Eye (tissue), 1 donor: ENCODE measurements around the gene IGDCC3.

Experiments used
- DNase-seq: peaks from one replicate; pipeline ENCODE4 v3.0.0-alpha.2; 2015

The IGDCC3 gene

GRCh38 chr15:65318870-65319356 lies 58.9 kb downstream of the IGDCC3 start:
- peak; percentile 95 for DNase-seq

DNA sequence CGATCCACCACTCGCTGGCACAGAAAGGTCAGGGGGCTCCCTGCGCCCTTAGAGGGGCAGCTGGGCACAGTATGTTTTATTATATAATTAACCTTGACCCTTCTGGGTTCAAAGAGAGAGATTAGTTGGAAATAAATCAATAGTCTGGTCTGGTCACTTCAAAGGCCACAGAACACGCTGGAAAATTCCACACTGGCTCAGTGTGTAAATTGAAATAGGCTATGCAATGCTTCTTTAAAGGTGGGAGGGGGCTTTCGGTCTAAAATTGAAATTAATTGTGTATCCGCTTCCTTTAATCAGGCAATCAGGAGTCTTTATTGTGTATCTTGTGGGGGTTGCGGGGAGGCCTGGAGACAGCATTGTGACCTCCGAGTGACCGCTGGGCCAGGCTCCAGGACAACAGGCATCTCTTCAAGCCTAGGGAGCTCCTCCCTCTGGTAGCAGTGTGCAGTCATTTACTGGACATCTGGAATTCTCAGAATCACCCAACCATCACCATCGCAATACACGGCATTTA lies 65.3 kb downstream of the IGDCC3 start:
- DNase-seq = peak; percentile 81

DNA sequence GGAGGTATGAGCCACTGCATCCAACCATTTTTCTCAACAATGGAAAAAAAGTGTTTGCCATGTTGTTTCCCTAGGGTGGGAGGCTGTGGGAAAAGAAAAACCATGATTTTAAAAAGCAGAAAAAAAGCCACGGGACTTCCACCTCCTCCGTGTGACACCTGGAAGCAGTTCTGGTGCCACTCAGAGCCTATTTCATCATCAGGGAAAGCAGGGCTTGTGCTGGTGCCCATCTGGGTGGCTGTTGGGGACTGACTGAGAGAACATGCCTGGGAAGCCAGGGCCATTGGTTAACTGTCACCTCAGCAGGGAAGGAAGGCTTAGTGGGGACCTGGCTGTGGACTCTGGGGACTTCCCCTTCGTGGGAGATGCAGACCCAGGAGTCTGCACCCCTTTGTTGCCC lies 66.0 kb downstream of the IGDCC3 start:
- no peak for DNase-seq

DNA sequence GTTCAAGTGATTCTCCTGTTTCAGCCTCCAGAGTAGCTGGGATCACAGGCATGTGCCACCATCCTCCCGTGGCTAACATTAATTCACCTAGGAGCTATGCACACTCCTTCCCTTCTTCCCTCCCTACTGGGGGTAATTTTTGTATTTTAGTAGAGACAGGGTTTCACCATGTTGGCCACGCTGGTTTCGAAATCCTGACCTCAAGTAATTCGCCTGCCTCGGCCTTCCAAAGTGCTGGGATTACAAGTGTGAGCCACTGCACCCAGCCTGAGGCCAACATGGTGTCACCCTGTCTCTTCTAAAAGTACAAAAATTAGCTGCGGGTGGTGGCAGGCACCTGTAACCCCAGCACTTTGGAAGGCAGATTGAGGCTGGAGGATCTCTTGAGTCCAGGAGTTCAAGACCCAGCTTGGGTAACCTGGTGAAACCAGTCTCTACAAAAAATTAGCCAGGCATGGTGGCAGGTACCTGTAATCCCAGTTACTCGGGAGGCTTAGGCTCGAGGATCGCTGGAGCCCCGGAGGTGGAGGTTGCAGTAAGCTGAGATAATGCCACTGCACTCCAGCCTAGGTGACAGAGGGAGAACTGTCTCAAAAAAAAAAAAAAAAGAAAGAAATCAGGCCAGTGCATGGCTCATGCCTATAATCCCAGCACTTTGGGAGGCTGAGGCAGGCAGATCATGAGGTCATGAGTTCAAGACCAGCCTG lies 67.2 kb downstream of the IGDCC3 start:
- DNase-seq = no peak

- DNase-seq = no peak
Observed at GRCh38 chr15:65309882-65310418, 67.9 kb downstream of the IGDCC3 start.

GRCh38 chr15:65307978-65308377 lies 69.8 kb downstream of the IGDCC3 start:
- DNase-seq = no peak

- no peak for DNase-seq
Observed at GRCh38 chr15:65306551-65306950, 71.3 kb downstream of the IGDCC3 start.

- DNase-seq = no peak
Observed at GRCh38 chr15:65305776-65306175, 72.0 kb downstream of the IGDCC3 start.

DNA sequence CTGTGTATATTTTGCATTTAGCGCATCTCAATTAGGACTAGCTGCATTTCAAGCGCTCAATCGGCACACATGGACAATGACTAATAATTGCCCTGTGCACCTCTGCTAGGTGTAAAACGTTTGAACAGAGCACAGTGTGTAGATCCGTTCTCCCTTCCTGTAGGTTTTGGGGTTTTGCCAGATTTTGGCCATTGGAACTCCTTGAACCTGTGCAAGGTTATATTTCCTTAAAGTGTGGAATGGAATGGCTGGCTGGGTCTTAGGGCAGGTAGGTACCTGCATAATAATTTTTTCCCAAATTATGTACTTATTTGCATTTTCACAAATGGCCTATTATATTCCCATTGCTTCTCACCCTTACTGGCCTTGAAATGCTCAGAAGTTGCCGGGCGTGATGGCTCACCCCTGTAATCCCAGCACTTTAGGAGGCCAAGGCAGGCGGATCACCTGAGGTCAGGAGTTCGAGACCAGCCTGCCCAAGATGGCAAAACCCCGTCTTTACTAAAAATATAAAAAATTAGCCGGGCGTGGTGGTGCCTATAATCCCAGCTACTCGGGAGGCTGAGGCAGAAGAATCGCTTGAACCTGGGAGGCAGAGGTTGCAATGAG lies 72.5 kb downstream of the IGDCC3 start:
- no peak for DNase-seq

GRCh38 chr15:65304381-65305149 lies 73.2 kb downstream of the IGDCC3 start, which contains the start of gene RNU5B-1:
TSS of gene RNU5B-1 (plus strand) at chr15:65304677.
- peak; percentile 98 for DNase-seq

GRCh38 chr15:65303687-65304380 lies 74.0 kb downstream of the IGDCC3 start:
- peak; percentile 87 for DNase-seq

GRCh38 chr15:65302061-65302460 lies 75.7 kb downstream of the IGDCC3 start:
- DNase-seq = no peak

DNA sequence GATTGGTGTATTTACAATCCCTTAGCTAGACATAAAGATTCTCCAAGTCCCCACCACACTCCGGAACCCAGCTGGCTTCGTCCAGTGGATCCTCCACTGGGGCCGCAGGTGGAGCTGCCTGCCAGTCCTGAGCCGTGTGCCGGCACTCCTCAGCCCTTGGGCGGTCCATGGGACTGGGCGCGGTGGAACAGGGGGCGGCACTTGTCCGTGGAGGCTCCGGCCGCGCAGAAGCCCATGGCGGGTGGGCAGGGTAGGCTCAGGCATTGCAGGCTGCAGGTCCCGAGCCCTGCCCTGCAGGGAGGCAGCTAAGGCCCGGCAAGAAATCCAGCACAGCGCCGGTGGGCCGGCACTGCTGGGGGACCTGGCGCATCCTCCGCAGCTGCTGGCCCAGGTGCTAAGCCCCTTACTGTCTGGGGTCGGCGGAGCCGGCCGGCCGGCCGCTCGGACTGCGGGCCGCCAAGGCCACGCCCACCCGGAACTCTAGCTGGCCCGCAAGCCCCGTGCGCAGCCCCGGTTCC lies 76.8 kb downstream of the IGDCC3 start:
- DNase-seq = no peak

DNA sequence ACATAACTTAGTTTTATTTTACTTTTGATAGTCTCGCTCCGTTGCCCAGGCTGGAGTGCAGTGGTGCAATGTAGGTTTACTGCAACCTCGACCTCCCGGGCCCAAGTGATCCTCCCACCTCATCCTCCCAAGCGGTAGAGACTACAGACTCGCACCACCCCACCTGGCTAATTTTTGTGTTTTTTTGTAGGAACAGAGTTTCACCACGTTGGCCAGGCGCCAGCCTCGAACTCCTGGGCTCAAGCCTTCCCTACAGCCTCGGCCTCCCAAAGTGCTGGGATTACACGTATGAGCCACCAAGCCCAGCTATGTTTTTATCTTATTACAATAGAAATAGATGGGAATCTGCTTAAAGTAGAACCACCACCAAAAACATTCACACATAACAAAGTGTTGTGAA lies 79.1 kb downstream of the IGDCC3 start:
- DNase-seq = no peak

GRCh38 chr15:65292938-65293518 lies 84.8 kb downstream of the IGDCC3 start:
- no peak for DNase-seq

GRCh38 chr15:65290228-65290627 lies 87.6 kb downstream of the IGDCC3 start:
- DNase-seq = no peak

- no peak for DNase-seq
Observed at GRCh38 chr15:65289261-65289854, 88.4 kb downstream of the IGDCC3 start.

- no peak for DNase-seq
Observed at GRCh38 chr15:65287520-65287855, 90.3 kb downstream of the IGDCC3 start.

- DNase-seq = peak; percentile 96
Observed at GRCh38 chr15:65286704-65287519, 90.9 kb downstream of the IGDCC3 start, which contains the start of gene PARP16. TSS of gene PARP16 (minus strand) at chr15:65286883. CDS start at chr15:65286426, 457 bp downstream.

GRCh38 chr15:65286069-65286703 lies 91.6 kb downstream of the IGDCC3 start:
- no peak for DNase-seq
